ENCODE results near the gene FASTK.

FASTK gene

DNA sequence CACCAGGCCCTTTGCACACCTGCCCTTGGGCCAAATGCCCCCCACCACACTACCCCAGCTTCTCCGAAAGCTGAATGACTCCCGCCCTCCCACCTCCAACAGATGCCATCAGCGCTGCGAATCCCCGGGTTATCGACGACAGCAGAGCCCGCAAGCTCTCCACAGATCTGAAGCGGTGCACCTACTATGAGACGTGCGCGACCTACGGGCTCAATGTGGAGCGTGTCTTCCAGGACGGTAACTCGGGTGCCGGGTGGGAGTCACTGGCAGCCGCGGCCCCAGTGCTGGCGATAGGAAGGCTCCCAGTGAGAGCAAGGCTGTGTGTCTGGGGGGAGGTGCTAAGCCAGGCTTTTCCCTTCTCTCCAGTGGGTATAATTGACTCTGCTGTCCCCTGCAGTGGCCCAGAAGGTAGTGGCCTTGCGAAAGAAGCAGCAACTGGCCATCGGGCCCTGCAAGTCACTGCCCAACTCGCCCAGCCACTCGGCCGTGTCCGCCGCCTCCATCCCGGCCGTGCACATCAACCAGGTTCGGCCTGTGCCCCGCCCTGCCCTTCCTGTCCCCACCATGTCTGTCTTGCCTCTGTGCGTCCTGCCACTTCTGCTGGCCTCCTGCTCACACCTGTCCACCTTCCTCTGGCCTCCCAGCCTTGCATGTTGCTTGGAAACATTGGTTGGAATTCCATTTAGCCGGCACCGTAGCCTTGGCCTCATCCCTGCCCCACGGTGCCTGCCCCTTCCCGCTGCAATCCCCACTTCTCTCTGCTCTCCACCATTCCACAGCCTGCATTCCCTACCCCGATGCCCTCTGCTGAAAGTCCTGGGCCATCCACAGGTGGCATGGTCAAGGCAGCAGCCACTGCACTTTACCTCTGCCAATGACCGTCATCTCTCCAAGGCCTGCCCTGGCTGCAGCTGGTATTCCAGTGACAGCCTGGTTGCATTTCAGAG is 37.8 kb upstream of the FASTK start:
- DNase-seq (ENCODE audit: low read depth in 2 of 2), result no peak

DNA sequence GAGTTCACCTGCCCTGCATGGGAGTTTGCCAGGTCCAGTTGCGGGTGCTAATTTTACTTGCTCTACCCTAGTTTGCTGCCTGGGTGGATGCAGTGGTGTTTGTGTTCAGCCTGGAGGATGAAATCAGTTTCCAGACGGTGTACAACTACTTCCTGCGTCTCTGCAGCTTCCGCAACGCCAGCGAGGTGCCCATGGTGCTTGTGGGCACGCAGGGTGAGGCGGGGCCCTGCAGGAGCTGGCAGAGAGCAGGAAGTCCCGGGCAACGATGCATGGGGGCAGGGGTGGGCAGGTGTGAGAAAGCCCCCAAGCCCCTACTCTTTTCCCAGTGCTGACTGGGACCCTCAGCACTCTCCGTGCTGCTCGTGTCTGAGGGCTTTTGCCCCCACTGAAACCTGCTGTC is 37.0 kb upstream of the FASTK start:
- no peak for DNase-seq (ENCODE audit: low read depth in 2 of 2)

DNA sequence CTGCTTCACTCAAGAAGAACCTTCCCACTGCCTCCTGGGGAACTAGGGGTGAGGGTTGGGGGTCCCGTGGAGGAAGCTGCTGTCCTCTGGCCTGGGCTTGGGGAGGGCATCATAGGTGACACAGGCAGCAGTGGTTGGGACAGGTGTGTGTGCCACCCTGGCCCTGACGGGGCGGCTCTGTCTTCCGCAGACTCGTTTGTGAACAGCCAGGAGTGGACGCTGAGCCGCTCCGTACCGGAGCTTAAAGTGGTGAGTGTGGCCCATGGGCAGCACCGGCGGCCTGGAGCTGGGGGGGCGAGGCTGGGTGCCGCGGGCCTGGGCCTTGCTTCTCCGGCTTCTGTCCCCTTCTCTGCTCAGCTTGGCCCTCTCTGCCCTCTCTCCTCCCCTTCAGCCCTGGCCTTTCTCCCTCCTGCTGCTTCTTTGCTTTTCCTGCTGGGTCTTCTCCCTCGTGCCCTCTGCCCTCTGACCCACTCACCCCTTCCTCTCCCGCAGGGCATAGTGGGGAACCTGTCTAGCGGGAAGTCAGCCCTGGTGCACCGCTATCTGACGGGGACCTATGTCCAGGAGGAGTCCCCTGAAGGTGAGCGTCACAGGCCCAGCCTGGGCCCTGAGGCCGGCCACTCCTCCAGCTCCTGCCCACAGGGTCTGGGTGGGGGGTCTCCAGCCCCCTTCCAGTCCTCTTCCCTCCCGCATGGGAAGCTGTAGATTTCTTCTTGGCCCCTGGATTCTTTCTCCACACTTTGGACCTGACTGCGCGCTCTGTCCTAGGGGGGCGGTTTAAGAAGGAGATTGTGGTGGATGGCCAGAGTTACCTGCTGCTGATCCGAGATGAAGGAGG is 36.2 kb upstream of the FASTK start:
- no peak for DNase-seq (ENCODE audit: low read depth in 2 of 2)

DNA sequence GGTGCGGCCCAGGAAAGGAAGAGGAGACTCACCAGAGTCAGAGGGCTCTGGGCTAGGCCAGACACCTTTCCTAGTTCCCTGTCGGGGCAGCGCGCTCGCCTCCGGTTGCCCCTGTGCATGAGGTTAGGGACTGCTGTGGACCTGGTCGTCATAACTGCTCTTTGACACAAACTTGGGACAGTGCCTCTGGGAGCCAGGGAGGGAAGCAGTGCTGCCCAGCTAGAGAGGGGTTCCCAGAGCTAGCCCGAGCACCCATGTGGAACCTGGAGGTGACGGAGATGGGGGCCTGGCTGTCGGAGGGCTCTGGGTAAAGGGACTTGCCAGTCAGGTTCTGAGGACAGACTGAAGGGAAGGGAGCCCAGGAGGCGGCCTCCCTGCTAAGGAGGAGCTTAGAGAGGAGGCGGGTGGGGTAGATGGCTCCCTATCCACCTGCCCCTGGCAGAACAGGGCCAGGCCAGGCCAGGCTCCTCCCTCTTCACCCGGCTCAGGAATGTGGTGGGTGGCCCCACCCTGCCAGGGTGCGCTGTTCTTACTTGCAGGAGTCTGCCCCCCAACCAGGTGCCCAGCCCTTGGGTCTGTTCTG is 35.3 kb upstream of the FASTK start:
- DNase-seq (ENCODE audit: low read depth in 2 of 2), result no peak

DNA sequence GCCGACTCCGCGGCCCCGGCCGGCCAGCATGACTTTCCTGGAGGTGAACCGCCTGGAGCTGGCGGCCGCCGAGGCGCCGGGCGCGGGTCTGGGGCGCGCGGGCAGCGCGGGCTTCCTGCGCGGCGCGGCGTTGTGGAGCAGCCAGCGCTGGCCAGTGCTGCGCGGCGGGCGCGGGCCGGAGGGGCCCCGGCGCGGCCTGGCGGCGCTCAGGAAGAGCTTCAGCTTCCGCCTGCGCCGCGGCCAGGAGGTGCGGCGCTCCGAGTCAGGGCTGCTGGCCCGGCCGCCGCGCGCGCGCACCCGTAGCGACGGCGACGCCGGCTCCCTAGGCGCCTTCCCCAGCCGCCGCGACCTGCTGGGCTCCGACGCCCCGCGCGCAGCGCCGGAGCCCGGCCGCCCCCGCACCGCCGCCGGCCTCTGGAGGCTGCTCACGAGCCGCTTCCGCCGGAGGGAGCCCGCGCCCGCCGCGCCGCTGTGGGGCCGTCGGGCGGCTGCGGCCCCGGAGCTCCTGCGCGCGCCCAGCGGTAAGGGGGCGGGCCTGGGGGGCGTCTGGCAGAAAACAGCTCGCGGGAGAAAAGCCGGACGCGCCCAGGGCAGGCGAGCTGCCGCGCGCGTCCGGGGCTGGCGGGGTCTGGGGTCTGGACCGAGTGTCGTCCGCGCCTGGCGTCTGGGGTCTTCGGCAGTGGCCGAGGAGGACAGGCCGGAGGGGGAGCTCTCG is 34.7 kb upstream of the FASTK start:
- peak in 1 of 2 donors; percentile 25 for DNase-seq (ENCODE audit: low read depth in 2 of 2)

DNA sequence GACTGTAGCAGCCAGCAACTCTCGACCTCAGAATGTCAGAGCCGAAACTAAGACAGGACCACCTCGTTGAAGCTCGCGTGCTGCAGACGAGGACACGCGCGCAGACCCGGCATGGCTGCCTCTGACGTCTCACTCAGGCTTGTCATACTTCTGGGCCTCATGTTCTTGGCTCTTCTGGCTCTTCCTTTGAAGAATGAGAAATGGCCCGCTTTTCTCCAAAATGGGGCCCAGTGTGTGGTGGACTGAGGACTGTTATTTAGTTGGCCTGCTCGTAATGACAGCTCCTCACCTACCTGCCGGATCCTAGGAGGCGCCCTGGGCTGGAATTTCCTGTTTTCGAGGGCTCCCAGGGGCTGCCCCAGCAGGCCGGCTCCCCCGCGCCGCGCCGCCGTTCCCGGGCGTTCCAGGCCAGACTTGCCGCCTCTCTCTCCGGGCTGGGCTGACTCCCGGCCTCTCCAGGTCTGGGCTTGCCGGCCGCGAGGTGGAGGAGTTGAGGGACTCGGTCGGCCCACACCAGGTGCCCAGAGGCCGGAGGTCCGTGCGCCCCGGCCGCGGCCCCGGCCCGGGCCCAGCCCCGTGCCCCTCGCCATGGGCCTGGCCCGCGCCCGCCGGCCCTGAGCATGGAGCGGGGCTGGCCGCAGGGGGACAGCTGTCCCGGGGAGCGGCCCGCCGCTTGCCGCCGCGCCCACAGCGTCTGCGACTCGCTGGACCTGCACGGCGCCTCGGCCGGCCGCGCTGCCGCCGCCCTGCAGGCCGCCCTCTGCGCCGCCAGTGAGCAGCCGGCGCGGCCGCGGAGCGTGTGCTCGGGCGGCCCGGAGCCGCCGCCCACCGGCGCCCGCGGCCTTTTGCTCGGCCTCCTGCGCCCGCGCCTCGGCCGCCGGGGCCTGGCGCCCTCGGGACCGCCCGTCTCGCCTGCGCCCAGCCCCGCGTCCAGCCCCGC is 33.8 kb upstream of the FASTK start:
- DNase-seq (ENCODE audit: low read depth in 2 of 2), result no peak

DNA sequence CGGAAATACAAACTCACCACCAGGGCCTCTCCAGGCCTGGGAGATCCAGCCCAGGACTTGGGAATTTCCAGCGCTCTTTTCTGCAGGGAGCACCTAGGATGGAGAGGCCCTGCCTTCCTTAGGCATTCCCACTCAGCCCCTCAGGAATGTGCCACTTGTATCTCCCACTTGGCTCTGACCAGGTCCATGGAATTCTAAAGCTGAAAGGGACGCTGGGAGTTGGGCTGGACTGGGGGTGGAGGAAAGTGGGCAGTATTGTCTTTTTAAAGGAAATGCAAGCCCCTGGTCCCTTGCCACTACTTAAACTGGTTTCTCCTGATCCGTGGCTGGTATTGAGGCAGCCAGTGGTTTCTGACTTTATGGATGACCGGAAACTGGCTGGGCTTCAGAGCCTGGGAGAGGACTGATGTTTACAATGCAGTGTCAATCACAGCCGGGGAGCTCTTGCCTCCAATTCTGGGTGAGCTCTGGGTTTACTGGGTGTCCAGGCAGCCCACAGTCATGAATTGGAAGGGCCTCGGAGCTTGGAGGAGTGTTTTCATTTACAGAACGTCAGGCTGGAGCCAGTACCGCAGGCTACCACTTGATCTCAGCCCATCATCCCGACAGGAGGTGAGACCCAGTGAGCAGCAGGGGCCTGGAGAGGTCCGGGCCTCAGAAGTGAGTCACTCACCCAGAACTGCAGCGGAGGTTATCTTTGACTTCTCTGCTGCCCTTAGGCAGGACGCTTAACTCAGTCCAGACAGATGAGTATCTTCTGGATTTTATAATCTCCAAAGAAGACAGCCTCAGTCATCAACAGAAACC is 32.9 kb upstream of the FASTK start:
- no peak for DNase-seq (ENCODE audit: low read depth in 2 of 2)

DNA sequence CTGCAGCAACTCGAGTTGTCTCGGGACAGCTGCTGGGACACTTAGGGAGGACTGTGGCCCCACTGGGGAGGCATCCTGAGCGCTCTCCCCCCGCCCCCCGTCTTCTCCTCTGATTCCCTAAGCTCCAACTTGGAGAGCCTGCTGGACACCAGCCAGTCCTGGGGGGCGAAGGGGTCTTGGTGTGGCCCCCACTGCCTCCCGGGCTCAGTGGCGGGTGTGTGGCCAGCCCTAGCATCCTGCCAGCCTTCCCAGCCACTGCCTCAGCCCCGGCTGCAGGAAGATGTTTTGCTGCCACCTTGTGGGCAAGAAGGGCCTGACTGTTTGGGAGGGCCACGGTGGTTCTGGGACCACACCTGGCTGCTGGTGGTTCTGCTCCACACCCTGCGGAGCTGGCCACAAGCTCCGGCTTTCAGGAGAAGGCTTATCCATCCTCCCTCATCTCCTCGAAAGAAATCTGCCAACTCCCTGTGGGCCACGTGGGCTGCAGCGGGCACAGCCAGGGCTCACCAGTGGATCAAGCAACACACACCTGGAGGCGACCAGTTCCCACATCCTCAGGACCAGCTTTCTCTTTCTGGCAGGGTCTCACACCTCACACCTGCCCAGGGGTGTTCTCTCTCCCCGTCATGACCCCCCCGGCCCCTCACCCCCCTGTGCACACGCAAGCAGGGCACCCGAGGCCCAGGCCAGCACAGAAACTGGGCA is 30.5 kb upstream of the FASTK start:
- peak; percentile 43 to 67 for DNase-seq (ENCODE audit: low read depth in 2 of 2)

DNA sequence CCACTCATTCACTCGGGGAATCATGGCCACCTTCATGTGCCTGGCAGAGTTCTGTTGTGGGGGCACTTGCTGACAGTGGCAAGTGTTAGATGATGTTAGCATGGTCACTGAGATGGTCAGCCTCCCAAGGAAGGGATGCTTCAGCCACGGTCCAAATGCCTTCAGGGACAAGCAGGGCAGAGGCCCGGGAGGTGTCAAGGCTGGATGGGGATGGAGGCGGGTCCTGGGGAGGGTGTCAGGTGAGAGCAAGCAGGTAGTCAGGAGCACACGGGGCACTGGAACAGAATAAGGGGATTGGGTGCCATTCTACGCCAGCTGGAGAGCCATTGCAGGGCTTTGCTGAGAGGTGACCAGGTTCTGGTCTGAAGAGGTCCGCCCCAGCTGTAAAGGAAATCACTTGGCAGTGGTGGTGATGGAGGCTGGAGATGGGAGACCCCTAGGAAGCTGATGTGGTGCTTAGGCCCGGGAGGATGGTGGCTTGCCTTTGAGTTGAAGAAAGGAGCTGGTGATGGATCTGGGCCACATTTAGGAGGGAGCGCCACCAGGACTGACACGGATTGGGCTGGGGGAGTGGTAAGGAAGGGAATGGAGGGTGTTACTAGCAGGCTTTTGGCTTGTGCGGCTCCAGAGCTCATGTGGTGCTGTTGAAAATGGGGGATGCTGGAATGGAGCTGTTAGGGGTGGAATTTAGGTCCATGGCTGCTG is 29.8 kb upstream of the FASTK start:
- DNase-seq (ENCODE audit: low read depth in 2 of 2), result no peak

DNA sequence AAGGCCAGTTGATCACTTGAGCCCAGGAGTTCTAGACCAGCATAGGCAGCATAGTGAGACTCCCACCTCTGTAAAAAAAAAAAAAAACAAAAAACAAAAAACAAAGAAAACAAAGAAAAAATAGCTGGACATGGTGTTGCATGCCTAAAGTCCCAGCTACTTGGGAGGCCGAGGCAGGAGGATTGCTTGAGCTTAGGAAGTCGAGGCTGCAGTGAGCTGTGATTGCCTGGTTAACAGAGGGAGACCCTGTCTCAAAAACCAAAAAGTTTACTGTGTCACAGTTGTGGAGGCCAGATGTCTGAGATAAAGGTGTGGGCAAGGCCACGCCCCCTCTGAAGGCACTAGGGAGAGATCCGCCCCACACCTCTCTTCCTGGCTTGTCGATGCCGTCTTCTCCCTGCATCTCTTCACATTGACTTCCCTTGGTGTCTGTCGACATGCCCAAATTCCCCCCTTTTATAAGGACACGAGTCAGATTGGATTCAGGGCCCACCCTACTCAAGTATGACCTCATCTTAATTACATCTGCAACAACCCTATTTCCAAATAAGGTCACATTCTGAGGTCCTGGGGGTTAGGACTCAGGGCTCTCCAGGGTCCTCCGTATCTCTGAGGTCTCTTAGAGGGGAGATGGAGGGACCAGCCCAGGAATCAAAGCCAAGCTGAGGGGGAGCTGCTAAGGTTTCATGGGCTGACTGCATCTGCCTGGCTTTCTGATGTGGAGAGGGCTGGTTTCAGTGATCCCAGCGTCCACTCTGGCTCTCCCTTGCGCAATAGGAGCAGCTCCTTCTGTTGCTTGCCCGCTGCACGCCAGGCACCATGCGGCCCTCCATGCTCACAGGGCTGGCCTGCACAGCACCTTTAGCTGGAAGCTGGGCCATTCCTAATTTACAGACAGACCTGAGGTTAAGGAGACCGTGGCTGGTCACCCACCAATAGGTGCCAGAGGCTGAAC is 28.8 kb upstream of the FASTK start:
- no peak for DNase-seq (ENCODE audit: low read depth in 2 of 2)

DNA sequence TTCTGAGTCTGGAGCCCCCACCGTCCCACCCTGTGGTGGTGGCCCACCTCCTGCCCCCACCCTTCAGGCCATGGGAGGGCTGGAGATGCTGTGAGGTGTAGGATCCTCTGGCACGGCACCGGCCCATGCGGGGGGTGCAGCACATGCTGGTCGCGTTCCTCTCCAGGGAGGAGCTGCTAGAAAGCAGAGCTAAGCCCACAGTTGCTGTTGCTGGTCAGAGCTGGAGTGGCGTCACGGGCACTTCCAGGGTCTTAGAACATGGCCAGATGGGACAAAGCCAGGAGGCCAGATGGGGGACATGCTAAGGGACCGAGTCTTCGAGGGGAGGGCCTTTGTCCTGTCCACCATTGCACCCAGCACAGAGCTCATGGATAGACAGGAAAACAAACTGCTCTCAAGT is 27.3 kb upstream of the FASTK start:
- no peak for DNase-seq (ENCODE audit: low read depth in 2 of 2)

DNA sequence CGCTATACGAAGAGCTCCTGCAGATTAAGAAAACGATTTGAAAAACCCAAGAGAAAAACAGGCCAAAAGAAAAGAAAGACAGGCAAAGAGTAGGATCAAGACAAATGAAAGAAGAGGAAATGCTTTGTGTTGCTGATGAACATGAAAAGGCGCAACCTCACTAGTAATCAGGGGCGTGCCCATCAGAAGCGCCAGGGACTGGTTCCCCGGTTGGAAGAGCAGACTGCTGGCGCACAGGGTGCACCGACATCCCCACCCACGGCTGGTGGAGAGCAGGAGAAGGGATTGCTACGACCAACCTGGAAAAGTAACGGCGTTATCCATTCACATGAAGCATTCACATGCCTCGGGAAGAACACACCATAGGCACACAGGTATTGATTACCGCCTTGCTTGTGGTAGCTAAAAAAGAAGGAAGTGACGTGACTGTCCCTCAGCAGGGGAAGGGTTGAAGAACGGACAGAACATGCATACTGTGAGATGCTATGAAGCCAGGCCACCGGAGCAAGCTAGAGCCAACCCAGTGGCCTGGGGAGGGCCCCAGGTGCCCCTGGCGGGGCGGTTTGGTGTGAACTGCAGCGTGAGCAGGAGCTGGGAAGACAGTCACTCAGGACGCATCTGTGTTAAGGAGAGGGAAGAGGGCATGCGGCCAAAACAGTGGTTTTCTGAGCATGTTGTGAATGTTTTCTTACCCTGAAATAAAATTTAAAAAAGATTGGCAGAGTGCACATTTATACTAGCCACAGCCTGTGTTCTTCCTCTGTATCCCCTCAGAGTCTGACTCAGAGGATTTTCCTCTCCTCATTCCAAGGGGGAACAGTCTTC is 24.0 kb upstream of the FASTK start:
- DNase-seq (ENCODE audit: low read depth in 2 of 2), result no peak

DNA sequence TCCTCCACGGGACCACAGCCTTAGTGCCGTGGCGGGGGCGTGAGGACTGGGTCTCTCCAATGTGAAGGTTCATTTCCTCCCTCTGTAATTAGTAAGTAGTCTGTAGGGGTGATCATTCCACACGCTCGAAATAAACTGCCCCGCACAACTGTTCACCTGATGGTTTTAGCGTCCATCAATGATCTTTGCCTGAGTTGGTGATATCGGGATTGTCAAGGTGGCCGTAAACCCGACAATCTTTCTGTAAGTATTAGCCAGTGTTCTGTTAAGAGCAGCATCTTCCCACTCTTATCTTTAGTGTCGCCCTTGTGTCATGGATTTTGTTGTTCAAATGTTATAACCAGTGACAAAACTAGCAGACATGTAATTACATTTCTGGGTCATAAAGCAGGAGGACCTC is 23.4 kb upstream of the FASTK start:
- no peak for DNase-seq (ENCODE audit: low read depth in 2 of 2)

DNA sequence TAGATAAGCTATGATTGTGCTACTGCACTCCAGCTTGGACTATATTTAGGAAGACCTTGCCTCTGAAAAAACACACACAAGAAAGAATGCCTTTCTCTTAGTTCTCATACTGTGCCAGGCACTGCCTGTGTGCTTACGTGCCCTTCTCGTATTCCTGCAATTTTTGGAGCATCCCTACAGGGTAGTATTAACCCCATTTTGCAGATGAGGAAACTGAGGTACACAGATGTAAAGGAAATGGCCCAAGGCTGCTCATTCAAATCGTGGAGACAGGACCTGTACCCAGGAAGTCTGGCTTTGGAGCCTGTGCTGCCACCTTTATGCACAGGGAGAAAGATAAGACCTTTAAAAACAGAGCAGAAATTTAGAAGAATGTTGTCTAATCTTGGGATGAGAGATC is 22.4 kb upstream of the FASTK start:
- no peak for DNase-seq (ENCODE audit: low read depth in 2 of 2)

DNA sequence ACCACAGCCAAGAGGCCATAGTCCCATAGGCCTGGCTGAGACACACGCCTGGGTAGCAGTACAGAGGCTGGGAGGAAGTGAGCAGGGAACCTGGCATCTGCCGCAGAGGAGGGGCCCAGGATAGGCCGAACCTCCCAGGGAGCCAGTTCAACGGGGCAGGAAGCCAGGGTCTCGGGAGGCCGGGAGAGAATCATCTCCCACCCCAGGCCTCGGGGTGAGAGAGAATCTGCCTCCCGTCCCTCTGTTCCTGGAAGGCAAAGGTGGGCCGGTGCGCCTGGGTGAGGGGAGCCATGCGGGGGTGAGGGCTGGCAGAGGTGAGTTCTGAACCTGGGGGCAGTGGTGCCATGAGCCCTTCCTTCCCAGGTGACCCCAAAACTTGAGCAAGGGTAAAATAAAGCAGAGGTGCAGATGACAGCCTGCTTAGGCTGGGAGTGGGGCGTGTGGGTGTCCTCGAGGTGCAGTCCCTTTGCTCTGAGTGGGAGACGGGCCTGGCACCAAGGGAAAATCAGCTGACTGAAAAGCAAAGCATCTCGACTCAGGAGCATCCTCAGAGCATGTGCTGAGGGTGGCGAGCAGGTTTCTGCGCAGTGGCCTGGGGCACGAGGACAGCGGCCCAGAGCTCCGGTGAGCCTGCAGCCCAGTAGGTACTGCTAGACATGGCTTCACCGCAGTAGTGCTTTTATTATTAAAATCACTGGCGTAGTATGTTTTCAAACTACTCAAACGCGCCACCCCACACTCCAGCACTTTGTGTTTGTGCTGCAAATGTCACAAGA is 21.2 kb upstream of the FASTK start:
- no peak for DNase-seq (ENCODE audit: low read depth in 2 of 2)

DNA sequence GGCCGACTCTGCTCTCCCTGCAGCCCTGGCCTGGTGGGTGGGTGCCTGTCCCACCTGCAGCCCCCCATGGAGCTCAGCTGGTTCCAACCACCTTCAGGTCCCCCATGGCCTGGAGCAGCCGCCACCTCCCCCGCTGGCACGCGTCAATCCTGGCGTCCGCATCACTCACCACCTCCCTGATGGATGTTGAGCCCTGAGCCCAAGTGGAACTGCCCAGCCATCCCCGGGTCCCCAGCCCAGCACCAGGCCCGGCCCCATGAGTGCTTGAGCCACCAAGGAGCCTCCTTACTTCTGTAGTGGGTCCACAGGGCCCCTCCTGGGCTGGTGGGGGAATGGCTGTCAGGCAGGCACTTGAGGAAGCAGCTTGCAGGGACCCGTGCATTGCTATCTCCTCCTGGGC is 20.3 kb upstream of the FASTK start:
- no peak for DNase-seq (ENCODE audit: low read depth in 2 of 2)
